ENCODE data around the gene ZNF292. TPM values are rescaled to one million over a fixed set of nuclear protein-coding genes. Genes with fewer than 3 reads are reported as not detected.
"Not testable (repeated sequence)": the region's sequence is repeated elsewhere in the genome, so short reads cannot be mapped to it uniquely, and the experiment has no call there.

ZNF292 gene
- total and polyA plus RNA-seq, 8 donors = 4.2 to 28.5 (median 16.3) TPM

DNA sequence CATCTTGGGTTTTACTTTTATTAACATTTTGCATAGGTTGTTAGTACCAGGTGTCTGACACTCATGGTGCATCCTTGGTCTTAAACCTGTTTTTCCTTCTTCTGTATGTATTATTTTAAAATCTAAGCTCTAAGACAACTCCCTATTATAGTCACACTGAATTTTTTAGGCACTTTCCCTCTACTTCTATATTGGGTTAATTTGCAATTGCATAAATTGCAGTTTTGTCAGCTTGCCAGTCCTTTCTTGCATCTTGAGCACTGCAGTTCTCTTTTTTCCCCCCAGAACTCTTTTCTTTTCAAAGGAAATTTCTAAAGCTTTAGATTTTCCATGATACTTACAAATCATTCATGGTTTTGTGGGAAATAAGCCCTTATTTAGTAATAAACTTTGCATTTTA is 70.6 kb downstream of the ZNF292 start:
- TF ChIP-seq, protein P1, sequence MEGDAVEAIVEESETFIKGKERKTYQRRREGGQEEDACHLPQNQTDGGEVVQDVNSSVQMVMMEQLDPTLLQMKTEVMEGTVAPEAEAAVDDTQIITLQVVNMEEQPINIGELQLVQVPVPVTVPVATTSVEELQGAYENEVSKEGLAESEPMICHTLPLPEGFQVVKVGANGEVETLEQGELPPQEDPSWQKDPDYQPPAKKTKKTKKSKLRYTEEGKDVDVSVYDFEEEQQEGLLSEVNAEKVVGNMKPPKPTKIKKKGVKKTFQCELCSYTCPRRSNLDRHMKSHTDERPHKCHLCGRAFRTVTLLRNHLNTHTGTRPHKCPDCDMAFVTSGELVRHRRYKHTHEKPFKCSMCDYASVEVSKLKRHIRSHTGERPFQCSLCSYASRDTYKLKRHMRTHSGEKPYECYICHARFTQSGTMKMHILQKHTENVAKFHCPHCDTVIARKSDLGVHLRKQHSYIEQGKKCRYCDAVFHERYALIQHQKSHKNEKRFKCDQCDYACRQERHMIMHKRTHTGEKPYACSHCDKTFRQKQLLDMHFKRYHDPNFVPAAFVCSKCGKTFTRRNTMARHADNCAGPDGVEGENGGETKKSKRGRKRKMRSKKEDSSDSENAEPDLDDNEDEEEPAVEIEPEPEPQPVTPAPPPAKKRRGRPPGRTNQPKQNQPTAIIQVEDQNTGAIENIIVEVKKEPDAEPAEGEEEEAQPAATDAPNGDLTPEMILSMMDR (IDR thresholded peaks at IDR 0.05) = no peak
- no peak for ATAC-seq
- no peak for DNase-seq
- Histone ChIP-seq H3K9me3 (no peaks in the 10 kb centered on the region), H3K36me3 (peaks cover 0 to 20% (median 0%) of the 10 kb centered on the region in 3 donors), H3K27me3 (no peaks in the 10 kb centered on the region), H3K4me1 (no peaks in the 10 kb centered on the region), H3K4me3 (no peak overlapping the region), H3K27ac (no peak overlapping the region)
- intact Hi-C loops (cut with DNase I) = no loop called here
- FAIRE-seq = no peak

DNA sequence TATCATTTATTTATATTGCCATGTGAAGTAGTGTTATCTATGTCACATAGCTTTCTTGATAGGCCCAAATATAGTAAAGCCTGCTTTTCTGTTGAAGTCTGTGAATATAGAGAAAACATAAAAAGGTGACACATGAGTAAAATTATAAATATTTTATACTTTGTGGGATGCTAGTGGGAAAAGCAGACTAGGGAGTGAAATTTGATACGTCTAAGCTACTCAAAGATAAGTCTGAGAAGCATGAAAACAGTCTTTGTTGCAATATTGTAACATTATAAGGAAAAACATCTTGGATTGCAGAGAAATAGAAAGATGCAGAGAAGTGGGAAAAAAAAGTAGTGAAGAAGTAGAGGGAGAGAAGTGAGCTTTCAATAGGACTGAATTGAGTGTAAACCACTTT is 75.4 kb downstream of the ZNF292 start:
- no peaks in the 10 kb centered on the region for H3K27me3 ChIP-seq
- WGBS, 2 donors = 81 to 92% methylated on average over 1 of the region's 1 CpG
- H3K36me3 ChIP-seq = no peaks in the 10 kb centered on the region
- no peak overlapping the region for H3K27ac ChIP-seq
- H3K9me3 ChIP-seq = no peaks in the 10 kb centered on the region
- intact Hi-C loops (cut with DNase I) = no loop called here
- DNase-seq = no peak
- no peak for FAIRE-seq
- no peak for ATAC-seq
- TF ChIP-seq, protein P1 (IDR thresholded peaks at IDR 0.05) = no peak
- H3K4me1 ChIP-seq = no peaks in the 10 kb centered on the region
- H3K4me3 ChIP-seq = no peak overlapping the region

DNA sequence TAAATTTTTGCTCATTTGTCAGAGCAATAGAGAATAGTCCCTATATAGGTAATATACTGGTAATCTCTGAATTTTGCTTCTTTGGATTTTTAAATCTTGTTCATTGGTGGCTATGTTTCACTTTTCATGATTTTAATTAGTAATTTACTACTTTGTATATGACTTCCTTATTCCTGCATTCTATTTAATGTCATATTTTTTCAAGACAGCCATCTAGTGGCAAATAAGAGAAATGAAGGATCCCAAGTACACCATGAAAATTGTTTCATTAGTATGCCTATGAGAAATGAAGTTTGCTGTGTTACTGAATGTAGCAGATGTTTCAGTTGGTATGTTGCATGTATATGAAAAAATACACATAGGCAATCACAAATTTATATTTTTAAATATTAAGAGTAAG is 82.4 kb downstream of the ZNF292 start:
- TF ChIP-seq, protein P1 (IDR thresholded peaks at IDR 0.05) = peak in 3 of 4 donors; percentile 34 to 41 (median 38)
- intact Hi-C loops (cut with DNase I) = no loop called here
- ATAC-seq = peak in 3 of 4 donors; percentile 50 to 73 (median 63)
- H3K36me3 ChIP-seq = no peaks in the 10 kb centered on the region
- no peak overlapping the region for H3K4me3 ChIP-seq
- no peak for DNase-seq
- H3K27ac ChIP-seq = no peak overlapping the region
- H3K9me3 ChIP-seq = no peaks in the 10 kb centered on the region
- peak; percentile 93 for FAIRE-seq
- no peaks in the 10 kb centered on the region for H3K4me1 ChIP-seq
- H3K27me3 ChIP-seq = no peaks in the 10 kb centered on the region

DNA sequence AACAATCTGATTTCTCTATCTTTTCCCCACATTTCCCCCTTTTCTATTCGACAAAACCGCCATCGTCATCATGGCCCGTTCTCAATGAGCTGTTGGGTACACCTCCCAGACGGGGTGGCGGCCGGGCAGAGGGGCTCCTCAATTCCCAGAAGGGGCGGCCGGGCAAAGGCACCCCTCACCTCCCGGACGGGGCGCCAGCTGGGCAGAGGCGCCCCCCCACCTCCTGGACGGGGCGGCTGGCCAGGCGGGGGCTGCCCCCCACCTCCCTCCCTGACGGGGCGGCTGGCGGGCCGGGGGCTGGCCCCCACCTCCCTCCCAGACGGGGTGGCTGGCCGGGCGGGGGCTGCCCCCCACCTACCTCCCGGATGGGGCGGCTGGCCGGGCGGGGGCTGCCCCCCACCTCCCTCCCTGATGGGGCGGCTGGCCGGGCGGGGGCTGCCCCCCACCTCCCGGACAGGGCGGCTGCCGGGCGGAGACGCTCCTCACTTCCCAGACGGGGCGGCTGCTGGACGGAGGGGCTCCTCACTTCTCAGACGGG is 83.8 kb downstream of the ZNF292 start:
- DNase-seq = peak in 2 of 6 donors; percentile 23 to 58
- H3K27ac ChIP-seq; H3K9me3 ChIP-seq; H3K27me3 ChIP-seq; H3K36me3 ChIP-seq; H3K4me1 ChIP-seq; FAIRE-seq; intact Hi-C loops (cut with DNase I); H3K4me3 ChIP-seq; ATAC-seq: not testable (repeated sequence)
- WGBS, 2 donors = 94 to 95% methylated on average over 18 to 37 of the region's 39 CpGs

DNA sequence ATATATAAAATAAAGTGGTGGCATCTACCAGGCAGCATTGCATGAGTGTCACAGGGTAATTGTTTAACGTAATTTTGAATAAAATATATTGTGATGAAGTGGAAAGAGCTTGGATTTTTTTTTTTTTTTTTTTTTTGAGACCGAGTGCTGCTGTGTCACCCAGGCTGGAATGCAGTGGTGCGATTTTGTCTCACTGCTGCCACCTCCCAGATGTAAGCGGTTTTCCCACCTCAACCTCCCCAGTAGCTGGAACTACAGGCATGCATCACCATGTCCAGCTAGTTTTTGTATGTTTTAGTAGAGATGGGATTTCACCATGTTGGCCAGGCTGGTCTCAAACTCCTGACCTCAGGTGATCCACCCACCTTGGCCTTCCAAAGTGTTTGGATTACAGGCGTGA is 85.9 kb downstream of the ZNF292 start:
- no peaks in the 10 kb centered on the region for H3K9me3 ChIP-seq
- DNase-seq (no peak), FAIRE-seq (no peak), ATAC-seq (no peak)
- H3K36me3 ChIP-seq = peaks cover 0 to 9% (median 0%) of the 10 kb centered on the region in 3 donors
- no peak overlapping the region for H3K4me3 ChIP-seq
- peaks cover 0 to 3% (median 0%) of the 10 kb centered on the region in 3 donors for H3K4me1 ChIP-seq
- TF ChIP-seq, protein P1 (IDR thresholded peaks at IDR 0.05) = no peak
- 98 to 100% methylated on average over 5 of the region's 5 CpGs for WGBS, 2 donors
- intact Hi-C loops (cut with DNase I) = no loop called here
- H3K27ac ChIP-seq = no peak overlapping the region
- H3K27me3 ChIP-seq = no peaks in the 10 kb centered on the region
